HG03457 (cell line): Measurements from ENCODE around the gene ZNF821.
"Not testable (repeated sequence)": the region's sequence is repeated elsewhere in the genome, so short reads cannot be mapped to it uniquely, and the experiment has no call there.

Experiments
- ATAC-seq: cut with Tn5 transposase; IDR thresholded peaks from one replicate; pipeline ENCODE4 v1.9.1; 2021; ENCODE audit warnings: moderate number of reproducible peaks; ENCODE audit not compliant: unreplicated experiment

The ZNF821 gene

DNA sequence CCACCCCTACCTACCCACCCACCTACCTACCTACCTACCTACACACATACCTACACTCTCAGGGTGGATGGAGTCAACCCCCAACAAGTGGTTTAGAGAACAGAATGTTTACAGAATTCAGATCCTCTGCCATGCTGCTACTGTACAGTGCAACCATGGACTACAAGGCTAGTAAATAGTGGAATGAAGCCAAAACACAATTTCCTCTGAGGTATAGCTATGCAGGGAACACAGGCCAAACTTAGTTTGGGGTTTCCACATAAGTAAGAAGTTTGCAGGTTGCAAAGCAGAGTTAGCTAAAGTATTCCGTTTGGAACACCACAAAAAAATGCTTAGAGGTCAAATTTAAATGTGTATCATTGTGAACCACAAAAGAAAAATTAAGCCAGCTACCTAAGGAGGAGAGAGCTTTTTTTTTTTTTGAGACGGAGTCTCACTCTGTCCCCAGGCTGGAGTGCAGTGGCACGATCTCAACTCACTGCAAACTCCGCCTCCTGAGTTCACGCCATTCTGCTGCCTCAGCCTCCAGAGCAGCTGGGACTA lies 72.7 kb downstream of the ZNF821 start:
- no peak for ATAC-seq

DNA sequence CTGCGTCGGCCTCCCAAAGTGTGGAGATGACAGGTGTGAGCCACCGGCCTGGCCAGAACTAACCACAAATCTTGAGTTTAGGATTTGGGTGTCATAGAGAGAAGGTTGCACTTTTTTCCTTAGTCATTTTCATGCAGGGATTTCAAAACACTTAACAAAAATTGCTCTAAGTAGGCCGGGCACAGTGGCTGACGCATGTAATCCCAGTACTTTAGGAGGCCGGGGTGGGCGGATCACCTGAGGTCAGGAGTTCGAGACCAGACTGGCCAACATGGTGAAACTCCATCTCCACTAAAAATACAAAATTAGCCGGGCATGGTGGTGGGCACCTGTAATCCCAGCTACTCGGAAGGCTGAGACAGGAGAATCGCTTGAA lies 73.8 kb downstream of the ZNF821 start:
- not testable (repeated sequence) for ATAC-seq
